ENCODE data around the gene GEN1.

GEN1 gene

GRCh38 chr2:17718689-17719088 lies 35.2 kb upstream of the GEN1 start:
- no peak for DNase-seq (ENCODE audit: extremely low read depth, low read depth)

GRCh38 chr2:17719562-17720371 lies 34.2 kb upstream of the GEN1 start:
- peak; percentile 76 for TF ChIP-seq CTCF (IDR thresholded peaks at IDR 0.05; ENCODE audit: low read depth, low read length)
- no peak for DNase-seq (ENCODE audit: extremely low read depth, low read depth)

More at GRCh38 chr2:17718689-17719088, 35.2 kb upstream of the GEN1 start:
- no peak for TF ChIP-seq CTCF (IDR thresholded peaks at IDR 0.05; ENCODE audit: low read depth, low read length)

- no peak for TF ChIP-seq CTCF (IDR thresholded peaks at IDR 0.05; ENCODE audit: low read depth, low read length)
- no peak for DNase-seq (ENCODE audit: extremely low read depth, low read depth)
Measured at GRCh38 chr2:17728210-17728609, 25.7 kb upstream of the GEN1 start.

GRCh38 chr2:17729880-17730279 lies 24.1 kb upstream of the GEN1 start:
- no peak for TF ChIP-seq CTCF (IDR thresholded peaks at IDR 0.05; ENCODE audit: low read depth, low read length)
- no peak for DNase-seq (ENCODE audit: extremely low read depth, low read depth)

GRCh38 chr2:17733599-17733998 lies 20.3 kb upstream of the GEN1 start:
- no peak for DNase-seq (ENCODE audit: extremely low read depth, low read depth)
- TF ChIP-seq CTCF (IDR thresholded peaks at IDR 0.05; ENCODE audit: low read depth, low read length): no peak

- no peak for TF ChIP-seq CTCF (IDR thresholded peaks at IDR 0.05; ENCODE audit: low read depth, low read length)
- no peak for DNase-seq (ENCODE audit: extremely low read depth, low read depth)
Measured at GRCh38 chr2:17735864-17736263, 18.1 kb upstream of the GEN1 start.

- no peak for TF ChIP-seq CTCF (IDR thresholded peaks at IDR 0.05; ENCODE audit: low read depth, low read length)
- DNase-seq (ENCODE audit: extremely low read depth, low read depth): no peak
Measured at GRCh38 chr2:17736989-17737388, 16.9 kb upstream of the GEN1 start.

All from AG09319 (cell line).